Osteocyte (in vitro differentiated cells): ENCODE results near the gene GALNT9. TPM values are rescaled to one million over a fixed set of nuclear protein-coding genes. Genes with fewer than 3 reads are reported as not detected.

Source experiments
- DNase-seq: peaks from one replicate; pipeline ENCODE4 v3.0.0; 2021; ENCODE audit warnings: mixed read lengths; ENCODE audit not compliant: unreplicated experiment; ENCODE audit errors: extremely low spot score
- H3K27ac Mint-ChIP-seq: one replicate; pipeline ENCODE4 v1.8.0; 2021; ENCODE audit warnings: mild to moderate bottlenecking, mixed read lengths; ENCODE audit not compliant: unreplicated experiment
- H3K27me3 Mint-ChIP-seq: one replicate; pipeline ENCODE4 v1.8.0; 2021; ENCODE audit warnings: mixed read lengths; ENCODE audit not compliant: unreplicated experiment
- H3K36me3 Mint-ChIP-seq: one replicate; pipeline ENCODE4 v1.8.0; 2021; ENCODE audit warnings: mixed read lengths; ENCODE audit not compliant: unreplicated experiment
- H3K4me1 Mint-ChIP-seq: one replicate; pipeline ENCODE4 v1.8.0; 2021; ENCODE audit warnings: mixed read lengths; ENCODE audit not compliant: unreplicated experiment
- H3K4me3 Mint-ChIP-seq: one replicate; pipeline ENCODE4 v1.8.0; 2021; ENCODE audit warnings: mild to moderate bottlenecking, moderate library complexity, mixed read lengths; ENCODE audit not compliant: unreplicated experiment
- H3K9me3 Mint-ChIP-seq: one replicate; pipeline ENCODE4 v1.8.0; 2021; ENCODE audit warnings: mixed read lengths; ENCODE audit not compliant: unreplicated experiment
- total RNA-seq: library from RNA; stranded (reverse); gene quantifications from 2 replicates; pipeline ENCODE4 v1.2.1, GENCODE V29; 2021
- TF ChIP-seq, protein P1 (sequence below): fragments of 200-600 bp; sonication (generic); IDR thresholded peaks from 2 replicates; pipeline ENCODE4 v1.5.0; 2021; ENCODE audit warnings: antibody characterized with exemption, mild to moderate bottlenecking, moderate library complexity

Gene GALNT9
- total RNA-seq, 1 donor from 2014 or later = not detected

DNA sequence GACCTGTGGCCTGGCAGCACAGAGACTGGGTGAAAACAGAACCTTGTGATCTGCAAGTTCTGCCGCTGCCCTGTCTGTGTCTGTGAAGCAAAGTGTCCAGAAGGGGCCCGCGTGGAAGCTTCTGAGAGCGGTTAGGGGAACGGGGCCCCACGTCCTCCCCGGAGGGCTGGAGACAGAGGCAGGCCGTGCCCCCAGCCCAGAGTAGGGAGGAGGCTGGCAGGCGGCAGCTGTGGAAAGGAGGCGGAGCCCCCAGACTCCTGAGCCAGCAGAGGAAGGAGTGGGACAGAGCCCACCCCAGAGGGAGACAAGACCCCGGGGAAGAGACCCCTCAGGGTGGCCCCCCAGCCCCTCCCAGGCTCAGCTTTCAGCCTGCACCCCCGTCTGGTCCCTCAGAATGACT, 49.0 kb downstream of the GALNT9 start:
- TF ChIP-seq, protein P1, sequence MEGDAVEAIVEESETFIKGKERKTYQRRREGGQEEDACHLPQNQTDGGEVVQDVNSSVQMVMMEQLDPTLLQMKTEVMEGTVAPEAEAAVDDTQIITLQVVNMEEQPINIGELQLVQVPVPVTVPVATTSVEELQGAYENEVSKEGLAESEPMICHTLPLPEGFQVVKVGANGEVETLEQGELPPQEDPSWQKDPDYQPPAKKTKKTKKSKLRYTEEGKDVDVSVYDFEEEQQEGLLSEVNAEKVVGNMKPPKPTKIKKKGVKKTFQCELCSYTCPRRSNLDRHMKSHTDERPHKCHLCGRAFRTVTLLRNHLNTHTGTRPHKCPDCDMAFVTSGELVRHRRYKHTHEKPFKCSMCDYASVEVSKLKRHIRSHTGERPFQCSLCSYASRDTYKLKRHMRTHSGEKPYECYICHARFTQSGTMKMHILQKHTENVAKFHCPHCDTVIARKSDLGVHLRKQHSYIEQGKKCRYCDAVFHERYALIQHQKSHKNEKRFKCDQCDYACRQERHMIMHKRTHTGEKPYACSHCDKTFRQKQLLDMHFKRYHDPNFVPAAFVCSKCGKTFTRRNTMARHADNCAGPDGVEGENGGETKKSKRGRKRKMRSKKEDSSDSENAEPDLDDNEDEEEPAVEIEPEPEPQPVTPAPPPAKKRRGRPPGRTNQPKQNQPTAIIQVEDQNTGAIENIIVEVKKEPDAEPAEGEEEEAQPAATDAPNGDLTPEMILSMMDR = no peak
- H3K4me3 Mint-ChIP-seq = no peak overlapping the region
- no peaks in the 10 kb centered on the region for H3K4me1 Mint-ChIP-seq
- H3K9me3 Mint-ChIP-seq = no peaks in the 10 kb centered on the region
- no peaks in the 10 kb centered on the region for H3K36me3 Mint-ChIP-seq
- no peak for DNase-seq
- no peak overlapping the region for H3K27ac Mint-ChIP-seq
- H3K27me3 Mint-ChIP-seq = peaks cover 16% of the 10 kb centered on the region

DNA sequence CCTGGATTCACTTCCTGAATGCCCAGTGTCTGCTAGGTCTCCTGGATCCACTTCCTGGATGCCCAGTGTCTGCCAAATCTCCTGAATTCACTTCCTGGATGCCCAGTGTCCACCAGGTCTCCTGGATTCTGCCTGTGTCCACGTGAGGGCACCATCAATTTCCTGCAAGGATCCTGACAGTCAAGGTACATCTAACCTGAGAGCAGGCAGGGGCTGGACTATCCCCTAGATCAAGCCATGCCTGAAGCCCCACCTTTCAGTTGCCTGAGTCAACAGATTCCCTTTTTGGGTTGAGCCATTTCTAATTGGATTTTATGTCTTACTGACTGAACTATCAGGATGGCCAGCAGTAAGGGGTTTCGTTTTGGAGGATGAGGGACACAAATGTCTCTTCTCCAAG, 49.5 kb downstream of the GALNT9 start:
- Mint-ChIP-seq H3K4me1 (no peaks in the 10 kb centered on the region), H3K36me3 (no peaks in the 10 kb centered on the region), H3K4me3 (no peak overlapping the region), H3K27me3 (peaks cover 20% of the 10 kb centered on the region), H3K27ac (no peak overlapping the region), H3K9me3 (no peaks in the 10 kb centered on the region)
- TF ChIP-seq, protein P1 = no peak
- DNase-seq = no peak

DNA sequence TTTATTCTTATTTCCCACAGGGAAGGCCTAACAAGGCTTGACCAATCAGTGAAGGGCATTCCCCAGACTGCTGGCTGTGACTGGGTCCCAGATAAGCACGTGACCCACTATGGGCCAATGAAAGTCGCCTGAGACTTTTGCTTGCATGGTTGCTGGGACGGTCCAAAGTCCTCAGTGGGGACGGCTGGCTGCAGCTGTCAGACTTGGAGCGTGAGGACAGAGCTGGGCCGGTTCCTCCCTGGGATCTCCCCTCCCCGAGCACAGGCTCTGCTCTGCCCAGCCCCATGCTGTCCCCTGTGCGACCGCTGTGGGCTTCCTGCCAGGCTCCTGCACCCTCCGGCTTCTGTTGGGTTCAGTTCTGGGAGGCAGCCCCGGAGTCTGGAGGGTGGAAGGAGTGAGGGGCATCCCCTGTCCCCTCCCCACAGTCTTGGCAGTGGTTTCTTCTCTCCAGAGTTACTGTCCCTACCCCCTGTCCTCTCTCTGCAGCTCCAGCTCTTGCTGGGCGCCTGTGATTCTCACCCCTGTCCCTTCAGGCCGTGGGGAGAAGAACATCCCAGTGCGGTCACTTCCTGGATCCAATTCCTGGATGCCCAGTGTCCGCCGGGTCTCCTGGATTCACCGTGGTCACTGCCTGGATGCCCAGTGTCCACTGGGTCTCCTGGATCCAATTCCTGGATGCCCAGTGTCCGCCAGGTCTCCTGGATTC, 50.1 kb downstream of the GALNT9 start:
- TF ChIP-seq, protein P1 = no peak
- Mint-ChIP-seq H3K4me1 (no peaks in the 10 kb centered on the region), H3K9me3 (no peaks in the 10 kb centered on the region), H3K4me3 (no peak overlapping the region), H3K27me3 (peaks cover 22% of the 10 kb centered on the region), H3K27ac (no peak overlapping the region), H3K36me3 (no peaks in the 10 kb centered on the region)
- no peak for DNase-seq

DNA sequence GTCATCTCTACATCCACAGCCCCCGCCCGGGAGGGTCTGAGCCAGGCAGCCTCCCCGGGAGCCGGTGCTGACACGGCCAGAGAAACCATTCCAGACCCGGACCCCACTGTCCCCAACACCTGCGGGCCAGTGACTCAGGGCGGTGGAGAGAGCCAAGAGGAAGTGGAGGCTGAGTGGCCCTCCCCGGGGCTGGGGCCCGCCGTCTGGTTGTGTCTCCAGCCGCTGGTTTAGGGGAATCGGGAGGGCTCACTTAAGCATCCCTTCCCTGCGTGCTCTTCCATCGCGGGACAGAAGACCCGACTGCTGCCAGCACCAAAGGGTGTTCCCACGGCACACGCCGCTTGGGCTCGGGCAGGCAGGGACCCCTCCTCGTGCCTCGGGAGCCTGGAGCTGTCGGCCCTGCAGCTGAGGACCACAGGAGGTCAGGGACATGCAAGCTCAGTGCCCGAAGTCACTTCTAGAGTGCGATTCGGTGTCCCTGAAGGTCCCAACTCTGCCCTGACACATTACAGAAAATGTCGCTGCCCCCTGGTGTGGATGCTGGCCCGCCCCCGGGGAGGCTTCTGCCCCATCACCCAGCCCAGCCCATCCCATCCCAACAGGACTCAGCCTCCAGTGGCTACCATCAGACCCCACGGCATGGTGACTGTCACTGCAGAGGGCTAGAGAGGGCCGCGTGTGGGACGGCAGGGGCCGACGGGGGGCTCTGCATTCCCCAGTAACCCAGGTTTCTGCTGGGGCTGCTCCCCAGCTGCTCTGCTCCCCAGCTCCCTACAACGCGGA, 50.8 kb downstream of the GALNT9 start:
- Mint-ChIP-seq H3K36me3 (no peaks in the 10 kb centered on the region), H3K27me3 (peaks cover 22% of the 10 kb centered on the region), H3K4me3 (no peak overlapping the region), H3K9me3 (no peaks in the 10 kb centered on the region), H3K27ac (no peak overlapping the region), H3K4me1 (no peaks in the 10 kb centered on the region)
- no peak for DNase-seq
- TF ChIP-seq, protein P1 = no peak

DNA sequence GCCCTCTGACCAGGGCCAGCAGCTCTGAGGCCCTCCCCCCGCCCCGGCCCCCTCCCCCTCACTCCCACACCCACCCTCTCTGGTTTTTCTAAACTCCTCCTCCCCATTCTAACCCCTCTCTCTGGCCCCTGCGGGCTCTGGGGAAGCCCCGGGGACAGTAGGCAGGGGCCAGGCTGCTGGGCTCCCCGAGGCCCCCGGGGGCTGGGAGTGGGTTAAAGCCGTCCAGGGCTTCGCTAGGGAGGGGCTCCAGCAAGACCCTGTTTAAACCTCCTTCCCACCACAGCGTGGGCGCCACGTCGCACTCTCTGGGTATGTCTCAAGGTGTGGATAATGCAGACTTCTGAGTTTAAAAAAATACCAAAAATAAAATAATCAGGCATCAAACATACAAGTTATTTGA, 51.4 kb downstream of the GALNT9 start:
- Mint-ChIP-seq H3K9me3 (no peaks in the 10 kb centered on the region), H3K27me3 (peaks cover 22% of the 10 kb centered on the region), H3K36me3 (no peaks in the 10 kb centered on the region), H3K27ac (no peak overlapping the region), H3K4me1 (no peaks in the 10 kb centered on the region), H3K4me3 (no peak overlapping the region)
- TF ChIP-seq, protein P1 = no peak
- DNase-seq = no peak
